HG03457 (cell line): ENCODE measurements around the gene CRB2.
"Not testable (repeated sequence)": the region's sequence is repeated elsewhere in the genome, so short reads cannot be mapped to it uniquely, and the experiment has no call there.

Source experiments
- ATAC-seq: cut with Tn5 transposase; IDR thresholded peaks from one replicate; pipeline ENCODE4 v1.9.1; 2021; ENCODE audit warnings: moderate number of reproducible peaks; ENCODE audit not compliant: unreplicated experiment

Gene CRB2

DNA sequence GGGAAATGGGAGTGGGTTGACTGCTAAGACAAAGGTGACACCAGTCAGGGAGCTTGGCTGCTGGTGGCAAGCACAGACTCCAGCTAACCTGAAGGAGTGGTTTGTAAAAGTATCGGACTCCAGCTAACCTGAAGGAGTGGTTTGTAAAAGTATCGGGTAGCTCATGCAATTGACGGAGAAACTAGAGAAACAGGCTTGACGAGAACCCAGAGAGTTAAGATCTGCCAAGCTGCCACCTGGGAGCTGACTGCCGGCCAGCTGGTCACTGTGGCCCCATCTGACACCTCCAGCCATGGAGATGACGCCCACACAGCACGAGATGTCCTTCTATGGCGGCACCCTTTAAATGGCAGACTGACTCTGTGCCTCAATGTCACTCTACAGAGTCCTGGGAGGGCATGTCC is 28.3 kb upstream of the CRB2 start:
- no peak for ATAC-seq

DNA sequence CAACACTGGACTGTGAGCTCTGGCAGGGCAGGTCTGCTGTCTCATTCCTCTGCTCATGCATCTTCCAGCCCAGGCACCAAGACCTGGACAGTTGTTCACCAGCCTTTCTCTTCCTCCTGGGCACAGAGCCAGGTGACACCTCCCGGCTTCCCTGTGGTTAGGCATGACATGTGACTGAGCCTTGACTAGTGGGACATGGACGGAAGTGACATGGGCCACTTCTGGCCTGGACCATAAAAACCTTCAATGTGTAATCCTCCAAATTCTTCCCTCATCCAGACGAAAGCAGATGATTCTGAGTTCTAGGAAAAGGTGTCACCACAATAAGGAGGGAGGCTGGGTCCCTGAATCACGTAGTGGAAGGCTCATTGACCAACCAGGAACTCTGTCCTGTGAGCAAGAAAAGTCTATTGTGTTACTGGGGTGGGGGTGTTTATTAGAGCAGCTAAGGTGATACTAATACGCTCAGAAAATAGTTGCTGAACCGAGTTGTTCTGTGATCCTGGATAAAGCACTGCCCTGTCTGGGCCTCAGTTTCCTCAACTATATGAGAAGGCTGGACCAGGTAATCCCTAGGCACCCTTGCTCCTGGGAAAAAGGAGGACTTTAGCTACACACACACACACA is 26.6 kb upstream of the CRB2 start:
- no peak for ATAC-seq

DNA sequence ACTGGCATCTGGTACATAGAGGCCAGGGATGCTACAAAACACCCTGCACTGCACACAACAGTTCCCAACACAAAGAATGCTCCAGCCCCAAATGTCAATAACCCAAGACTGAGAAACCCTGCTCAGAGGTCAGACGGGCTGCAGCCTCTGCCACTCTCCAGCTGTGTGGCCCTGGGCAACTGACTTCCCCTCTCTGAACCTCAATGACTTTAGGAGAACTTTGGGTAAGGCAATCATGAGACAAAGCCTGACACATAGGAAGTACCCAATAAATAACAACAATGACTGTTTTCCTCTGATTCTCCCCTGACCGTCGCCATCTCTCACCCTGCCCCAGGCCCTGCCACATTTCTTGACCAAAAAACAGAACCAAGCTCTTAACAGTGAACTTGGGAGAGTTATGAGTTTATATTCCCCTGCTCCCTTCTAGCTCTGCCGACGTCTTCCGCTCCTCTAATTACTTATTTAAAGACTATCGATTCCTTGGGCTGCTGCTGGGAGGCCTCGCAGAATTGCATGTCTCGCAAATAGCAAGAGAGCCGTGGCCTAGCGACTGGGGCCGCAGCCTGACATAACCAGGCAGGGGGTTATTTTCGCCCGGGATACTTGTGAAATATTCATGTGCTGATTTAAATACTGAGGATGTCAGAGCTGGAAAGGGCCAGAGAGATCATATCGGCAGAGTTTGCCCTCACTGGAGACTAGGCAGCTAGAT is 24.5 kb upstream of the CRB2 start:
- ATAC-seq = no peak

- not testable (repeated sequence) for ATAC-seq
Observed at GRCh38 chr9:123333058-123333669, 22.8 kb upstream of the CRB2 start.

DNA sequence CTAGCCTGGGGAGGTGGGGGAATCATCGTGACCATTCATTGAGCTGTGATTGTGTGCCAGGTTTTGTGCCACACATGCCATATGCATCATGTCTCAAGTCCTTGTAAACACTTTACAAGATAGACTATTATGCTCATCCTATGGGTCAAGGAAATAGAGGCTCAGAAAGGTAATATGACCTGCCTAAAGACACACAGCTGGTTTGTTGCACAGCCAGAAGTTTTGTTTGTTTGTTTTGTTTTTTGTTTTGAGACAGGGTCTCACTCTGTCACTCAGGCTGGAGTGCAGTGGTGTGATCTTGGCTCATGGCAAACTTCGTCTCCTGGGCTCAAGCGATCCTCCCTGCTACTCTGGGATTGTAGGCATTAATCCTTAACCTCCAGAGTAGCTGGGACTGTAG is 21.4 kb upstream of the CRB2 start:
- no peak for ATAC-seq

DNA sequence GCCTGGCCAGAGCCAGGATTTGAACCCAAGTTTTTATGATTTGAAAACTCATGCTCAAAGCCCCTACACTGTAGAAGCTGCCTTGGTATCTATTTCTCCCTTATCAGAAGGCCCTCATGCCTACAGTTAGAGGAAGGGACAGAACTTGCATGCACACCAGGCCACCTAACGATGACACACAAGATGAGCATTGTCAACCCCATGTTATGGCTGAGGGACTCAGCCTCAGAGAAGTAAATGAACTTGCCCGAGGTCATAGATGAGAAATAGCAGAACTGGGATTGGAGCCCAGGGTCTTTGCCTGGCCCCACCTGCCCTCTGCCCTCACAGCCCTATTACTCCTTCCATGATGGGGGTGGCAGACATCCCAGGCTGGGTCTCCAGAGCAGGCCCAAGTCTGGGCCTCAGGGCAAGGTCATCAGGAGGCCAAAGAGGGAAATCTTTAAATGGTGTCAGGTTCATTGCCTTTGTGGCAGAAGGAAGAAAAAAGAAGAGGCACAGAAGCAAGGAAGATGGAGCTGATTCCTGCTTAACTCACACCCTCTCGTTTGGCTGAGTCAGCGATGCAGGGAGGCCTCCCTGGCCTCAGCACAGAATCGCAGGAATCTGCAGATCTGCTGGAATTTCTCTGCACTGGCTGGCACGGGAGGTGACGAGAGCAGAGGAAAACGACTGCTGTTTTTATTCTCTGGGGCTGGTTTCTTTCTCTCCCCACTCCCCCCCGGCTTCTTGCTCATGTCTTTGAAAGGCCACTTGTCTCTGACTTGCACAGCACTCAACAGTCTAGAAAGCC is 20.6 kb upstream of the CRB2 start:
- ATAC-seq = no peak

- no peak for ATAC-seq
Observed at GRCh38 chr9:123335986-123336329, 20.0 kb upstream of the CRB2 start.

DNA sequence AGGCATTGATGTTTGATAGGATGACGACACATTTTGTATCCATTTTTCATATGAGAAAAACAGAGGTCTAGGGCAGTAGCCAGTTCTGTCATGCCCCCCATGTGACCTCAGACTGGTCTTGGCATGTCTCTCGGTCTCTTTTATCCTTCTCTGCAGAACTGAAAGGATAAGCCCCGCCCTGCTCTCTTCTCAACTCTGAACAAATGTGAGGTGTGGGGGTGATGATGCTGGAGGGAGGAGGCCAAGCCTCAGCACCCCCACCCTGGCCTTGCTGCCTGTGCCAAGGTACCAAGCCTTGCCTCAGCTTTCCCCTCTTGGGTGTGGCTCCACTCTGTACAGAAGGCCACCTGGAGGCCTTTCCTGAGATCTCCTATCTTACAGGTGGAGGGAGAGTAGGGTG is 19.5 kb upstream of the CRB2 start:
- no peak for ATAC-seq

DNA sequence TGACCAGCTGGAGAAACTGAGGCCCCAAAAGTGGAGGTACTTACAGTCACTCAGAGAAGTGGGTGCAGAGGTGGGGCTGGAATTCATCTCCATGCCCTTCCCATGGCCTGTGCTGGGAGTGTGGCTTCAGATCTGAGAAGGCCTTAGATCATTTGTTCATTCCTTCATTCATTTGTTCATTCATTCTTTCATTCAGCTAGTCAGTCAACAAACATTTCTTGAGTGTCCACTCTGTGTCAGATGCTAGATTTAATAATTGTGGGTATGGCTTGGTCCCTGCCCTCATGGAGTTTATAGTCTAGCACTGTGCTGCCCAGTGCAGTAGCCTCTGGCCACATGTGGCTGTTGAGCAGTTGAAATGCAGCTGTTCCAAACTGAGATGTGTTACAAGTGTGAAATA is 19.0 kb upstream of the CRB2 start:
- no peak for ATAC-seq

DNA sequence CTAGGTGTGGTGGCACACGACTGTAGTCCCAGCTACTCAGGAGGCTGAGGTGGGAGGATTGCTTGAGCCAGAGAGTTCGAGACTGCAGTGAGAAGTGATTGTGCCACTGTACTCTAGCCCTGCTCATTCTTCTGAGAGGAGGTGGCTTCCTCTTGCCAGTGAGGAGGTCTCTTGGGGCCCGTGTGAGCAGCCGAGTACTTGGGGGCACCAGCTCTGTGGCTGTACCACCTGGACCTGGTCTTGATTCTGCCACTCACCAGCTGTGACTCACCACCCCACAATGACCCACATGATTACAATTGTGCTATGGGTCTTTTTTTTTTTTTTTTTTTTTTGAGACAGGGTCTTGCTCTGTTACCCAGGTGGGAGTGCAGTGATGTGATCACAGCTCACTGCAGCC is 18.0 kb upstream of the CRB2 start:
- ATAC-seq = no peak

DNA sequence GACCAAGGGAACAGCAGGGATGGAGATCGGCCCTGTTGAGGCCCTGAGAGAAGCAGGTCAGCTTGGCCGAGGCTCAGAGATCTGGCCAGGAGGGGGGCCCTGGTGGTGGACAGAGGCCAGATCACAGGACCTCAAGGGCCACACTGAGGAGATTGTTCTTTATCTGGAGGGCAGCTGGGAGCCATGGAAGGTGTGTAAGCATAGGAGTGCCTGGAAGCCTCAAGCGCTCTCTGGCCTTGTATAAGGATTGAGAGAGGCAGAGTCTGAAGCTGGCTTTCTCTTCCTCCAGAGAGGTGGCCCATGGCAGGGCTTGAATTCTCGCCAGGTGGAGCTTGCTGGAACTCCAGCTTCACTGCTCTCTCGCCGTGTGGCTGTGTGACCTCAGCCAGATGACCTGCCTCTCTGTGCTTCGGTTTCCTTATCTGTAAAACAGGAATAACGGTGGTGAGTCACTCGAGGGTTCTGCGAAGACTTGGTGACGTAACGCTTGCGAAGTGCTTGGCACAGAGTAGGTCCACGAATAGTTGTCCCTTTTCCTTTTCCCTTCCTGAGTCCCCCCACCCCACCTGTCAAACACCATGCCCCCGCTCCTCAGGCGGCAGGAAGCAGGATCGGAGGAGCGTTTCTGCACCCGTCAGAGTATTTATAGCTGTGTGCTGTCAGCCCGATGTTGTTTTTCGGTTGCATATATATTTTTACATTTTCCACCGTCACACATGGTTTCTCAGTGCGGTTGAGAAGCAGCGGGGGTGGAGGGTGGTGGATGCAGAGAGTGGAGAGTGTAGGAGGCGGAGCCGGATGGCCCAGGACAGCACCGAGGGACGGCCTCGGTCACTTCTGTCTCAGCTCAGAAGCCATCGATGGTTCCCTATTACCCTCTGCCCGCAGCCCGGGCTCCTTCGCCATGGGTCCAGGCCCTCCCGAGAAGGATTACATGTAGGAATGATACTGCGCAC is 17.0 kb upstream of the CRB2 start:
- peak; percentile 58 for ATAC-seq

- ATAC-seq = peak; percentile 44
Observed at GRCh38 chr9:123339666-123340510, 16.1 kb upstream of the CRB2 start.

DNA sequence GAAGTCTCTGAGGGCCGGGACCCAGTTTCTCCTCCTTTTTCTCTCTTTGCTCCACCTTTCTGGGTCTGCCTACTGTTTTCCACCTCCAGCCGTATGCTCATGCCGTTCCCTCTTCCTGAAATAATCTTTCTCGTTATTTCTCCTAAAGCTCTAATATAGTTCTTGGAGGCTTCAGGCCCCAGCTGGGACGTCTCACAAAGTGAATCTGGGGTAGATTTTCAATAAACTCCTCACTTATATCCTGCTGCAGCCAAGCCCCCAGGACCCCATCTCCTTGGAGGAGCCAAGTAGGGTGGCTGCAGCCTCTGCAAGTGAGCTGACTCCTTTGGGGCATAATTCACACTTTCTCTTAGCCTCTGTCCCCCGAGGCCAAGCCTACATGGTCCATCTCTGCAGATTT is 14.2 kb upstream of the CRB2 start:
- ATAC-seq = no peak

DNA sequence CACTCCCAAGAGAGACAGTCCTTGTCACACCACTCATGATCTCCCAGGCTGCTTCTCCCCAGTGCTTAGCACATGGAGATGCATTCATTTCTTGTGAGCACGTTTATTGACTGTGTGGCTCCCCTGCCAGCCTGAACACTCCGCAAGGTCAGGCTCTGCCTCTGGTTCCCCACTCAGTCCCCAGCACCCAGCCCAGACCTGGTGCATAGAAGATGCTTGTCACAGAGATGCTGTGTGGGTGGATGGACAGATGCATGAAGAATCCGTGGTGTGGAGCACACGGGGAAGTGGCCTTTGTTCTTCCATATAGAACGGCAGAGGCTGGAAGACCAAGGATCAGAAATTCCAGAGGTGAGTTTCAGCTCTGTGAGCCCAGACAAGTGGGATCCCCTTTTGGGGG is 13.8 kb upstream of the CRB2 start:
- ATAC-seq = no peak

GRCh38 chr9:123343443-123344191 is 12.4 kb upstream of the CRB2 start:
- ATAC-seq = no peak

- no peak for ATAC-seq
Observed at GRCh38 chr9:123344192-123344949, 11.6 kb upstream of the CRB2 start.

DNA sequence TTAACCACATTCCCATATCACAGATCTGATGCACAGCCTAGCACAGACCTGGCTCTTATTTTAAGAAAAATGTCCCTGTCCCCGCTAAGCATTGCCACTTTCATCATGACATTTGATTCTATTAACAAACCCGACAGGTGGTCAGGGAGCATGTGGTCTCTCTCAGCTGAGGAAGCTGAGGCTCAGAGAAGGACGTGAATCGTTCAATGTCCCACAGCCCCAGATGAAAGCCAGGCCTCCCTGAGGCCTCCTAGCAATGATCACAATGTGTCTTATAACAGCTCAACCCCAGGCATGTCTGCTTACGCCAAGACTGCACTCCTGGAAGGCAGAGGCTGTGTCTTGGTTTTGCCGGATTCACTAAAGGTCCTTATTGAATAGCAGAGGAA is 10.4 kb upstream of the CRB2 start:
- ATAC-seq = no peak

DNA sequence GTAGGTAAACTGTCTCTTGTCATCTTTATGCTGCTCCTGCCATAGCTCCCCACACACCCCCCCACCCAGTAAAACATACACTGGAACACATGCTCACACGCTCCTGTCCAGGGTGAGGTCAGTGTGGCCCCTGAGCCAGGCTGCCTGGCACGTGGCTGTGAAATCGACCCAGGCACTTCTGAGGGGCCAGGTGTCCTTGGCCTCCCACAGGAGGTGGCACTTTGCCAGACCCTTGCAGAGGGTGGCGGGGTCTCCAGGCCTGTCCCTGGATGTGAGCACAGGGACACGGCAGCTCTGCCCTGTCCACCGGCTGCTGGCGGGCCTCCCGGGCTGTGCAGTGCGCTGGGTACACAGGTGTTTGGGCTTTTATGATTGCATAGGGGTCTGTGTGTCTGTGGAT is 10.0 kb upstream of the CRB2 start:
- ATAC-seq = no peak
